Neutrophil (primary cell): Measurements from ENCODE around the gene POLR1D.
"Not testable (repeated sequence)": the region's sequence is repeated elsewhere in the genome, so short reads cannot be mapped to it uniquely, and the experiment has no call there.

Experiments used
- H3K27ac ChIP-seq: fragments of 200-600 bp; sonication (generic); 2 replicates; pipeline ENCODE4 v1.5.1; 2016; ENCODE audit warnings: mild to moderate bottlenecking, moderate library complexity
- H3K27me3 ChIP-seq: fragments of 200-600 bp; sonication (generic); 2 replicates; pipeline ENCODE4 v1.6.0; 2016; ENCODE audit warnings: mild to moderate bottlenecking
- H3K36me3 ChIP-seq: fragments of 200-600 bp; sonication (generic); 2 replicates; pipeline ENCODE4 v1.5.1; 2017
- H3K4me1 ChIP-seq, 2 experiments: fragments of 200-600 bp in 1 of 2; sonication (generic) in 1 of 2; 1 replicate in 1 of 2; 2 replicates in 1 of 2; pipeline versions ENCODE4 v1.5.1 to v1.6.1; 2013 to 2016; ENCODE audit warnings: low read depth in 1 of 2, low read length in 1 of 2, mild to moderate bottlenecking in 1 of 2, moderate library complexity in 1 of 2; ENCODE audit not compliant: control insufficient read depth in 1 of 2, insufficient read depth in 1 of 2
- H3K4me3 ChIP-seq, 2 experiments: fragments of 200-600 bp in 1 of 2; sonication (generic) in 1 of 2; 1 replicate in 1 of 2; 2 replicates in 1 of 2; pipeline ENCODE4 v1.5.1; 2013 to 2016; ENCODE audit warnings: low read depth in 1 of 2, low read length in 1 of 2, mild to moderate bottlenecking in 1 of 2, moderate library complexity in 1 of 2
- H3K9me3 ChIP-seq: fragments of 200-600 bp; sonication (generic); 2 replicates; pipeline ENCODE4 v1.5.1; 2016
- TF ChIP-seq, protein P1 (sequence below): fragments of 200-600 bp; sonication (generic); IDR thresholded peaks from 2 replicates; pipeline ENCODE4 v1.5.1; 2016; ENCODE audit warnings: antibody characterized with exemption

POLR1D gene

DNA sequence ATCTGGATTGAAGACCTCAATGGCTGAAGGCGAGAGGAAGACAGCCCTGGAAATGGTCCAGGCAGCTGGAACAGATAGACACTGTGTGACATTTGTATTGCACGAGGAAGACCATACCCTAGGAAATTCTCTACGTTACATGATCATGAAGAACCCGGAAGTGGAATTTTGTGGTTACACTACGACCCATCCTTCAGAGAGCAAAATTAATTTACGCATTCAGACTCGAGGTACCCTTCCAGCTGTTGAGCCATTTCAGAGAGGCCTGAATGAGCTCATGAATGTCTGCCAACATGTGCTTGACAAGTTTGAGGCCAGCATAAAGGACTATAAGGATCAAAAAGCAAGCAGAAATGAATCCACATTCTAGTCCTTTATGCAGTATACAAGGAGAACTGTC is 1.2 kb downstream of the POLR1D start:
- peaks cover 25 to 30% of the 10 kb centered on the region in 2 experiments for H3K4me1 ChIP-seq
- H3K9me3 ChIP-seq = no peaks in the 10 kb centered on the region
- H3K36me3 ChIP-seq = no peaks in the 10 kb centered on the region
- H3K27ac ChIP-seq = no peak overlapping the region
- H3K4me3 ChIP-seq = peak overlapping the region in 1 of 2 experiments; percentile 99
- TF ChIP-seq, protein P1, sequence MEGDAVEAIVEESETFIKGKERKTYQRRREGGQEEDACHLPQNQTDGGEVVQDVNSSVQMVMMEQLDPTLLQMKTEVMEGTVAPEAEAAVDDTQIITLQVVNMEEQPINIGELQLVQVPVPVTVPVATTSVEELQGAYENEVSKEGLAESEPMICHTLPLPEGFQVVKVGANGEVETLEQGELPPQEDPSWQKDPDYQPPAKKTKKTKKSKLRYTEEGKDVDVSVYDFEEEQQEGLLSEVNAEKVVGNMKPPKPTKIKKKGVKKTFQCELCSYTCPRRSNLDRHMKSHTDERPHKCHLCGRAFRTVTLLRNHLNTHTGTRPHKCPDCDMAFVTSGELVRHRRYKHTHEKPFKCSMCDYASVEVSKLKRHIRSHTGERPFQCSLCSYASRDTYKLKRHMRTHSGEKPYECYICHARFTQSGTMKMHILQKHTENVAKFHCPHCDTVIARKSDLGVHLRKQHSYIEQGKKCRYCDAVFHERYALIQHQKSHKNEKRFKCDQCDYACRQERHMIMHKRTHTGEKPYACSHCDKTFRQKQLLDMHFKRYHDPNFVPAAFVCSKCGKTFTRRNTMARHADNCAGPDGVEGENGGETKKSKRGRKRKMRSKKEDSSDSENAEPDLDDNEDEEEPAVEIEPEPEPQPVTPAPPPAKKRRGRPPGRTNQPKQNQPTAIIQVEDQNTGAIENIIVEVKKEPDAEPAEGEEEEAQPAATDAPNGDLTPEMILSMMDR = no peak
- no peaks in the 10 kb centered on the region for H3K27me3 ChIP-seq

DNA sequence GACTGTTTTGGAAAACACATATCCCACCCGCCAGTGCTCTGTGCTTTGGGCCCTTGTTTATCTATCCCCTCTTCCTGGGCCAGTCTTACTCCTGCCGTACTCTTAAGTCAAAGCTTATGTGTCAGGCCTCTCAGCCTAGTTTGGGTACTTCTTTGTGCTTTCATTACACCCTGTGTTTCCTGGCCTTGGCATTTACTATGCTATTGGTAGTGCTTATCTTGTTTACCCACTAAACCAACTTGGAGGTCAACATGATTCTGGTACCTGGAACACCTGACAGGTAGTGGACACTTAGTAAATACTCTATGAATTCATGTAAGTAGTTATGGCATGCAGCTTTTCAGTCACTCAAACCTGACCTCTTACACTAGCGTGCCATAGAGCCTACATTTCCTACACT is 2.4 kb downstream of the POLR1D start:
- Histone ChIP-seq H3K27me3 (no peaks in the 10 kb centered on the region), H3K36me3 (no peaks in the 10 kb centered on the region), H3K4me3 (no peak overlapping the region), H3K9me3 (no peaks in the 10 kb centered on the region), H3K27ac (no peak overlapping the region), H3K4me1 (peaks cover 22 to 28% of the 10 kb centered on the region in 2 experiments)
- TF ChIP-seq, protein P1 = no peak

DNA sequence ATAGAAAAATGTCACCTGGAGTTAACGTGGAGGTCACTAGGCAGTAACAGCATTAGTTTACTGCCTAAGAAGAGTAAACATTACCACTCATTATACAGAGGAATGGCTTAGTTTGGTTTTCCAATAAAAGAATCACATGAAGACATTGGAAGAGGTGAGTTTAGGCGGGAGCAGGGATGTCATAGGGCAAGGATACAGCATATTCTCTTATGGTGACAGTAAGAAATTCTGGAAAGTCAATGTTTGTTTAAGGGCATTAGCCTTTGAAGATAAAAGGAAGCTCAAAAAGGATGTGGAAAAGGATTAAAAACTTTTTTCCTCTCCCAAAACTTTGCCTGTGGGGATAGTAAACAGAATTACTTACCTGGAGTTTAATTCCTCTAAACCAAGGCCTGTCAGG is 4.1 kb downstream of the POLR1D start:
- peaks cover 19 to 20% of the 10 kb centered on the region in 2 experiments for H3K4me1 ChIP-seq
- no peaks in the 10 kb centered on the region for H3K36me3 ChIP-seq
- TF ChIP-seq, protein P1 = no peak
- no peak overlapping the region for H3K27ac ChIP-seq
- H3K4me3 ChIP-seq = no peak overlapping the region
- no peaks in the 10 kb centered on the region for H3K9me3 ChIP-seq
- H3K27me3 ChIP-seq = no peaks in the 10 kb centered on the region

DNA sequence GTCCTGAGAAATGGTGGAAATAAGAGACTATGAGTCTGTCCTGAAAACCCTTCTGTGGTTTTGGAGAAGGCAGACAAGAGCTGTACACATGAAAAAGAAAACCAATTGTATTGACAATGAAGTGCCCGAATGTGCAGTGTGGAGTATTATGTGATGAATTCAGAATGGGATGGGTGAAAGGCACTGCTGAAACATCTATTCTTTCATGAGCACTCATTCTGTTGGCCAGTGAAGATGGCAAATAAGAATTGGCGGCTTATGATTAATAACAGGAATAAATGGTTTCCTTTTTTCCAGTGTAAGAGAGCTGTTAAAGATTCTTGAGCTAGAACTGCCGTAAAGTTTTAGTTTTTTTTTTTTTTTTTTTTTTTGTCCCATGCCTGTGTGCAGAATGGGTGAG is 5.7 kb downstream of the POLR1D start:
- no peak overlapping the region for H3K27ac ChIP-seq
- TF ChIP-seq, protein P1 = no peak
- H3K27me3 ChIP-seq = no peaks in the 10 kb centered on the region
- no peaks in the 10 kb centered on the region for H3K9me3 ChIP-seq
- H3K4me1 ChIP-seq = peaks cover 11 to 12% of the 10 kb centered on the region in 2 experiments
- peaks cover 5% of the 10 kb centered on the region for H3K36me3 ChIP-seq
- no peak overlapping the region for H3K4me3 ChIP-seq

DNA sequence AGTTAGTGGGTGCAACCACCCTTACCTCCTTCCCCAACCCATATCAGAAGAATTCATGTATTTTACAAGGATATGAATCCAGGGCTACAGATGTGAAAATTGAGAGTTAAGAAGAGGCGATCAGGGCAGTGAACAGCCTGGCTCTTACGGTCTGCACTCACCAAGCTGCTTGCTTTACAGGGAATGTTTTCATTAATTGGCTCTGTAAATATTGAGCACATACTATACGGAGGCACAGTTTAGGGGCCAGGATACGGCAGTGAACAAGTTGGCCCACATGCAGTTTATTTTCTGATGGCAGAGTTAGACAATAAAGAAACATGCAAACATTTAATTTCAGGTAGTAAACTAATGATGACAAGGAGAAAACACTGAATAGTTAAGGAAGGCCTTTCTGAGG is 6.4 kb downstream of the POLR1D start:
- H3K4me1 ChIP-seq = peaks cover 4 to 6% of the 10 kb centered on the region in 2 experiments
- TF ChIP-seq, protein P1 = no peak
- H3K36me3 ChIP-seq = peaks cover 12% of the 10 kb centered on the region
- no peak overlapping the region for H3K27ac ChIP-seq
- H3K4me3 ChIP-seq = no peak overlapping the region
- H3K9me3 ChIP-seq = no peaks in the 10 kb centered on the region
- H3K27me3 ChIP-seq = no peaks in the 10 kb centered on the region

DNA sequence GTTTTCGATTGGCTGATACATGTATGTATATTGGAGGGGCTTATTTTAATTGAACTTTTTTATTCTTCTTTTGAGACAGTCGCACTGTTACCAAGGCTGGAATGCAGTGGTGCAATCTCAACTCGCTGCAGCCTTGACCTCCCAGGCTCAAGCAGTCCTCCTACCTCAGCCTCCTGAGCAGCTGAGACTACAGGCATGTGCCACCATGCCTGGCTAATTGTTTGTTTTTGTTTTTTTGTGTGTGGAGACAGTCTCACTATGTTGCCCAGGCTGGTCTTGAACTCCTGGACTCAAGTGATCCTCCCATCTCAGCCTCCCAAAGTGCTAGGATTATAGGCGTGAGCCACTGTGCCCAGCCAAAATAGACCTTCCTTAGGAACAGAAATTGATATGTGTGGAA is 7.1 kb downstream of the POLR1D start:
- H3K27ac ChIP-seq, H3K4me1 ChIP-seq, H3K4me3 ChIP-seq, H3K9me3 ChIP-seq, H3K27me3 ChIP-seq: not testable (repeated sequence)
- peaks cover 13% of the 10 kb centered on the region for H3K36me3 ChIP-seq
